ENCODE results near the gene MRPL23.

Gene MRPL23

GRCh38 chr11:1963864-1964263 lies 16.7 kb downstream of the MRPL23 start:
- Histone ChIP-seq H3K4me1 (ENCODE audit: control insufficient read depth, insufficient read depth, low read length) (no peaks in the 10 kb centered on the region), H3K27me3 (ENCODE audit: control insufficient read depth, insufficient read depth, low read length) (no peaks in the 10 kb centered on the region), H3K4me3 (ENCODE audit: low read length) (no peak overlapping the region), H3K27ac (ENCODE audit: low read depth, low read length) (no peak overlapping the region), H3K36me3 (ENCODE audit: control insufficient read depth, insufficient read depth, low read length) (no peaks in the 10 kb centered on the region), H3K9ac (ENCODE audit: low read length) (no peak overlapping the region)

GRCh38 chr11:1964348-1964747 lies 17.2 kb downstream of the MRPL23 start:
- Histone ChIP-seq H3K9ac (ENCODE audit: low read length) (no peak overlapping the region), H3K4me3 (ENCODE audit: low read length) (no peak overlapping the region), H3K4me1 (ENCODE audit: control insufficient read depth, insufficient read depth, low read length) (no peaks in the 10 kb centered on the region), H3K27ac (ENCODE audit: low read depth, low read length) (no peak overlapping the region), H3K36me3 (ENCODE audit: control insufficient read depth, insufficient read depth, low read length) (no peaks in the 10 kb centered on the region), H3K27me3 (ENCODE audit: control insufficient read depth, insufficient read depth, low read length) (no peaks in the 10 kb centered on the region)

GRCh38 chr11:1964955-1965354 lies 17.8 kb downstream of the MRPL23 start:
- H3K4me3 ChIP-seq (ENCODE audit: low read length) = no peak overlapping the region
- H3K27ac ChIP-seq (ENCODE audit: low read depth, low read length) = no peak overlapping the region
- H3K4me1 ChIP-seq (ENCODE audit: control insufficient read depth, insufficient read depth, low read length) = no peaks in the 10 kb centered on the region
- H3K36me3 ChIP-seq (ENCODE audit: control insufficient read depth, insufficient read depth, low read length) = no peaks in the 10 kb centered on the region
- no peaks in the 10 kb centered on the region for H3K27me3 ChIP-seq (ENCODE audit: control insufficient read depth, insufficient read depth, low read length)
- no peak overlapping the region for H3K9ac ChIP-seq (ENCODE audit: low read length)

GRCh38 chr11:1966531-1966930 lies 19.4 kb downstream of the MRPL23 start:
- no peaks in the 10 kb centered on the region for H3K36me3 ChIP-seq (ENCODE audit: control insufficient read depth, insufficient read depth, low read length)
- no peak overlapping the region for H3K27ac ChIP-seq (ENCODE audit: low read depth, low read length)
- no peaks in the 10 kb centered on the region for H3K27me3 ChIP-seq (ENCODE audit: control insufficient read depth, insufficient read depth, low read length)
- H3K4me3 ChIP-seq (ENCODE audit: low read length) = no peak overlapping the region
- H3K9ac ChIP-seq (ENCODE audit: low read length) = no peak overlapping the region
- no peaks in the 10 kb centered on the region for H3K4me1 ChIP-seq (ENCODE audit: control insufficient read depth, insufficient read depth, low read length)

- H3K27ac ChIP-seq (ENCODE audit: low read depth, low read length) = no peak overlapping the region
Measured at GRCh38 chr11:1967641-1968225, 20.6 kb downstream of the MRPL23 start.

GRCh38 chr11:1968454-1969002 lies 21.4 kb downstream of the MRPL23 start:
- Histone ChIP-seq H3K36me3 (ENCODE audit: control insufficient read depth, insufficient read depth, low read length) (no peaks in the 10 kb centered on the region), H3K9ac (ENCODE audit: low read length) (no peak overlapping the region), H3K4me1 (ENCODE audit: control insufficient read depth, insufficient read depth, low read length) (no peaks in the 10 kb centered on the region), H3K4me3 (ENCODE audit: low read length) (no peak overlapping the region), H3K27ac (ENCODE audit: low read depth, low read length) (no peak overlapping the region), H3K27me3 (ENCODE audit: control insufficient read depth, insufficient read depth, low read length) (no peaks in the 10 kb centered on the region)

More at GRCh38 chr11:1967641-1968225, 20.6 kb downstream of the MRPL23 start:
- no peak overlapping the region for H3K4me3 ChIP-seq (ENCODE audit: low read length)
- H3K9ac ChIP-seq (ENCODE audit: low read length) = no peak overlapping the region
- no peaks in the 10 kb centered on the region for H3K4me1 ChIP-seq (ENCODE audit: control insufficient read depth, insufficient read depth, low read length)
- H3K36me3 ChIP-seq (ENCODE audit: control insufficient read depth, insufficient read depth, low read length) = no peaks in the 10 kb centered on the region
- H3K27me3 ChIP-seq (ENCODE audit: control insufficient read depth, insufficient read depth, low read length) = no peaks in the 10 kb centered on the region

GRCh38 chr11:1969035-1969434 lies 21.9 kb downstream of the MRPL23 start:
- Histone ChIP-seq H3K9ac (ENCODE audit: low read length) (no peak overlapping the region), H3K4me1 (ENCODE audit: control insufficient read depth, insufficient read depth, low read length) (no peaks in the 10 kb centered on the region), H3K27ac (ENCODE audit: low read depth, low read length) (no peak overlapping the region), H3K27me3 (ENCODE audit: control insufficient read depth, insufficient read depth, low read length) (no peaks in the 10 kb centered on the region), H3K4me3 (ENCODE audit: low read length) (no peak overlapping the region), H3K36me3 (ENCODE audit: control insufficient read depth, insufficient read depth, low read length) (no peaks in the 10 kb centered on the region)

- Histone ChIP-seq H3K27me3 (ENCODE audit: control insufficient read depth, insufficient read depth, low read length) (no peaks in the 10 kb centered on the region), H3K27ac (ENCODE audit: low read depth, low read length) (no peak overlapping the region), H3K4me3 (ENCODE audit: low read length) (no peak overlapping the region), H3K4me1 (ENCODE audit: control insufficient read depth, insufficient read depth, low read length) (no peaks in the 10 kb centered on the region), H3K9ac (ENCODE audit: low read length) (no peak overlapping the region), H3K36me3 (ENCODE audit: control insufficient read depth, insufficient read depth, low read length) (no peaks in the 10 kb centered on the region)
Measured at GRCh38 chr11:1969776-1970175, 22.6 kb downstream of the MRPL23 start.

- no peaks in the 10 kb centered on the region for H3K27me3 ChIP-seq (ENCODE audit: control insufficient read depth, insufficient read depth, low read length)
- H3K36me3 ChIP-seq (ENCODE audit: control insufficient read depth, insufficient read depth, low read length) = no peaks in the 10 kb centered on the region
- H3K9ac ChIP-seq (ENCODE audit: low read length) = no peak overlapping the region
- H3K27ac ChIP-seq (ENCODE audit: low read depth, low read length) = no peak overlapping the region
- H3K4me3 ChIP-seq (ENCODE audit: low read length) = no peak overlapping the region
- no peaks in the 10 kb centered on the region for H3K4me1 ChIP-seq (ENCODE audit: control insufficient read depth, insufficient read depth, low read length)
Measured at GRCh38 chr11:1970956-1971355, 23.8 kb downstream of the MRPL23 start.

GRCh38 chr11:1975185-1975584 lies 28.1 kb downstream of the MRPL23 start:
- no peak overlapping the region for H3K27ac ChIP-seq (ENCODE audit: low read depth, low read length)
- H3K4me1 ChIP-seq (ENCODE audit: control insufficient read depth, insufficient read depth, low read length) = no peaks in the 10 kb centered on the region
- no peak overlapping the region for H3K9ac ChIP-seq (ENCODE audit: low read length)
- H3K4me3 ChIP-seq (ENCODE audit: low read length) = no peak overlapping the region
- H3K27me3 ChIP-seq (ENCODE audit: control insufficient read depth, insufficient read depth, low read length) = no peaks in the 10 kb centered on the region
- H3K36me3 ChIP-seq (ENCODE audit: control insufficient read depth, insufficient read depth, low read length) = no peaks in the 10 kb centered on the region

GRCh38 chr11:1978720-1979473 lies 31.8 kb downstream of the MRPL23 start:
- Histone ChIP-seq H3K27me3 (ENCODE audit: control insufficient read depth, insufficient read depth, low read length) (no peaks in the 10 kb centered on the region), H3K9ac (ENCODE audit: low read length) (no peak overlapping the region)

GRCh38 chr11:1979607-1980006 lies 32.5 kb downstream of the MRPL23 start:
- Histone ChIP-seq H3K4me3 (ENCODE audit: low read length) (no peak overlapping the region), H3K27me3 (ENCODE audit: control insufficient read depth, insufficient read depth, low read length) (no peaks in the 10 kb centered on the region), H3K27ac (ENCODE audit: low read depth, low read length) (no peak overlapping the region), H3K36me3 (ENCODE audit: control insufficient read depth, insufficient read depth, low read length) (no peaks in the 10 kb centered on the region), H3K9ac (ENCODE audit: low read length) (no peak overlapping the region), H3K4me1 (ENCODE audit: control insufficient read depth, insufficient read depth, low read length) (no peaks in the 10 kb centered on the region)

More at GRCh38 chr11:1978720-1979473, 31.8 kb downstream of the MRPL23 start:
- Histone ChIP-seq H3K4me1 (ENCODE audit: control insufficient read depth, insufficient read depth, low read length) (no peaks in the 10 kb centered on the region), H3K36me3 (ENCODE audit: control insufficient read depth, insufficient read depth, low read length) (no peaks in the 10 kb centered on the region), H3K4me3 (ENCODE audit: low read length) (no peak overlapping the region), H3K27ac (ENCODE audit: low read depth, low read length) (no peak overlapping the region)

Measured in rectal smooth muscle tissue (tissue), 1 donor.